GM23338 (cell line): ENCODE measurements around the gene RPS21. TPM values are rescaled to one million over a fixed set of nuclear protein-coding genes. Genes with fewer than 3 reads are reported as not detected.

Experiments
- ATAC-seq: fragments of 200-7000 bp; cut with Tn5 transposase; 3 replicates; pipeline ENCODE4 v1.9.1; 2020
- DNase-seq: peaks from one replicate; pipeline ENCODE4 v3.0.0-alpha.2; 2015; ENCODE audit warnings: low spot score
- H2AFZ ChIP-seq: fragments of 200-600 bp; sonication (generic); 2 replicates; pipeline ENCODE4 v1.8.0; 2016; ENCODE audit warnings: antibody characterized with exemption, mild to moderate bottlenecking, moderate library complexity
- H3F3A ChIP-seq: fragments of 200-600 bp; sonication (generic); replicated peaks from 2 replicates; pipeline ENCODE4 v1.8.0; 2017; ENCODE audit warnings: antibody characterized with exemption, mixed run types, low read depth
- H3K27ac ChIP-seq: fragments of 200-600 bp; sonication (generic); 2 replicates; pipeline ENCODE4 v1.6.1; 2016; ENCODE audit warnings: low read depth
- H3K27me3 ChIP-seq: fragments of 200-600 bp; sonication (generic); 2 replicates; pipeline ENCODE4 v1.8.0; 2016; ENCODE audit warnings: mild to moderate bottlenecking, mixed run types, moderate library complexity; ENCODE audit not compliant: insufficient read depth
- H3K36me3 ChIP-seq: fragments of 200-600 bp; sonication (generic); 2 replicates; pipeline ENCODE4 v1.8.0; 2016; ENCODE audit warnings: mild to moderate bottlenecking; ENCODE audit not compliant: insufficient read depth
- H3K4me1 ChIP-seq: fragments of 200-600 bp; sonication (generic); 2 replicates; pipeline ENCODE4 v1.8.0; 2016; ENCODE audit warnings: mild to moderate bottlenecking, moderate library complexity; ENCODE audit not compliant: insufficient read depth
- H3K4me2 ChIP-seq: fragments of 200-600 bp; sonication (generic); 2 replicates; pipeline ENCODE4 v1.7.1; 2017; ENCODE audit warnings: mixed run types
- H3K4me3 ChIP-seq: fragments of 200-600 bp; sonication (generic); 2 replicates; pipeline ENCODE4 v1.6.1; 2016; ENCODE audit warnings: mixed run types
- H3K79me2 ChIP-seq: fragments of 200-600 bp; sonication (generic); replicated peaks from 2 replicates; pipeline ENCODE4 v1.8.0; 2017; ENCODE audit warnings: mild to moderate bottlenecking; ENCODE audit not compliant: insufficient read depth
- H3K9me2 ChIP-seq: fragments of 200-600 bp; sonication (generic); 2 replicates; pipeline ENCODE4 v1.8.0; 2017; ENCODE audit not compliant: insufficient read depth
- H4K20me1 ChIP-seq: fragments of 200-600 bp; sonication (generic); replicated peaks from 2 replicates; pipeline ENCODE4 v1.8.0; 2017; ENCODE audit warnings: mild to moderate bottlenecking; ENCODE audit not compliant: insufficient read depth
- H3K27ac Mint-ChIP-seq: 2 replicates; pipeline ENCODE4 v1.8.0; 2020; ENCODE audit warnings: inconsistent platforms, mild to moderate bottlenecking, moderate library complexity, mixed read lengths
- H3K27me3 Mint-ChIP-seq: 3 replicates; pipeline ENCODE4 v1.8.0; 2022; ENCODE audit warnings: low read depth, mild to moderate bottlenecking, moderate library complexity, mixed read lengths, inconsistent platforms; ENCODE audit not compliant: insufficient read depth, poor library complexity
- H3K36me3 Mint-ChIP-seq: 3 replicates; pipeline ENCODE4 v1.8.0; 2021; ENCODE audit warnings: low read depth, mild to moderate bottlenecking, inconsistent platforms, moderate library complexity, mixed read lengths
- H3K4me1 Mint-ChIP-seq: 3 replicates; pipeline ENCODE4 v1.8.0; 2020; ENCODE audit warnings: mild to moderate bottlenecking, inconsistent platforms, mixed read lengths
- H3K4me3 Mint-ChIP-seq: 3 replicates; pipeline ENCODE4 v1.8.0; 2021; ENCODE audit warnings: moderate library complexity, mild to moderate bottlenecking, inconsistent platforms, mixed read lengths
- H3K9me3 Mint-ChIP-seq: 3 replicates; pipeline ENCODE4 v1.8.0; 2020; ENCODE audit warnings: moderate library complexity, mild to moderate bottlenecking, inconsistent platforms, mixed read lengths
- EZH2 ChIP-seq: fragments of 200-600 bp; sonication (generic); IDR thresholded peaks from one replicate; pipeline ENCODE4 v1.8.0; 2017; ENCODE audit warnings: antibody characterized with exemption, mild to moderate bottlenecking, low read depth; ENCODE audit not compliant: unreplicated experiment
- EZH2phosphoT487 ChIP-seq: fragments of 200-600 bp; sonication (generic); IDR thresholded peaks from one replicate; pipeline ENCODE4 v1.8.1; 2018; ENCODE audit warnings: antibody characterized with exemption; ENCODE audit not compliant: unreplicated experiment
- NANOG ChIP-seq: IDR thresholded peaks from 2 replicates; pipeline ENCODE4 v1.6.1; 2016; ENCODE audit warnings: antibody characterized with exemption, borderline replicate concordance
- ZNF114 ChIP-seq: fragments of 250-450 bp; sonication (Bioruptor Pico); IDR thresholded peaks from 2 replicates; pipeline ENCODE4 v1.5.0; 2020; ENCODE audit warnings: mild to moderate bottlenecking, moderate library complexity
- ZNF331 ChIP-seq: fragments of 250-450 bp; sonication (Bioruptor Pico); IDR thresholded peaks from 2 replicates; pipeline ENCODE4 v1.5.0; 2020; ENCODE audit warnings: low read depth, mild to moderate bottlenecking, moderate library complexity
- polyA plus RNA-seq: library from polyadenylated mRNA; unstranded; fragments of >200 nt; fragmentation: Nextera tagmentation; extraction: Ambion mirVana; gene quantifications from 2 replicates; pipeline ENCODE4 v1.2.1, GENCODE V29; 2016
- total RNA-seq: library from RNA; depleted of rRNA; stranded (reverse); fragments of >200 nt; shearing (Covaris generic); gene quantifications from 2 replicates; pipeline ENCODE4 v1.2.3, GENCODE V29; 2014
- TF ChIP-seq, protein P1 (sequence below): IDR thresholded peaks from one replicate; pipeline ENCODE4 v1.6.1; 2018; ENCODE audit warnings: antibody characterized with exemption; ENCODE audit not compliant: unreplicated experiment
- TF ChIP-seq, protein P2 (sequence below), 2 experiments: fragments of 200-600 bp in 1 of 2; sonication (generic) in 1 of 2; conservative IDR thresholded peaks; 2 replicates each; pipeline versions ENCODE4 v1.5.1 to v1.6.1; 2016 to 2017; ENCODE audit warnings: antibody characterized with exemption in 2 of 2, low read depth in 2 of 2, mild to moderate bottlenecking in 2 of 2, moderate library complexity in 1 of 2
- TF ChIP-seq, protein P3 (sequence below): IDR thresholded peaks from 2 replicates; pipeline ENCODE4 v1.6.1; 2016; ENCODE audit warnings: antibody characterized with exemption

Gene RPS21
- total and polyA plus RNA-seq, 2 experiments from 2014 or later, result 759 to 2,298 TPM

DNA sequence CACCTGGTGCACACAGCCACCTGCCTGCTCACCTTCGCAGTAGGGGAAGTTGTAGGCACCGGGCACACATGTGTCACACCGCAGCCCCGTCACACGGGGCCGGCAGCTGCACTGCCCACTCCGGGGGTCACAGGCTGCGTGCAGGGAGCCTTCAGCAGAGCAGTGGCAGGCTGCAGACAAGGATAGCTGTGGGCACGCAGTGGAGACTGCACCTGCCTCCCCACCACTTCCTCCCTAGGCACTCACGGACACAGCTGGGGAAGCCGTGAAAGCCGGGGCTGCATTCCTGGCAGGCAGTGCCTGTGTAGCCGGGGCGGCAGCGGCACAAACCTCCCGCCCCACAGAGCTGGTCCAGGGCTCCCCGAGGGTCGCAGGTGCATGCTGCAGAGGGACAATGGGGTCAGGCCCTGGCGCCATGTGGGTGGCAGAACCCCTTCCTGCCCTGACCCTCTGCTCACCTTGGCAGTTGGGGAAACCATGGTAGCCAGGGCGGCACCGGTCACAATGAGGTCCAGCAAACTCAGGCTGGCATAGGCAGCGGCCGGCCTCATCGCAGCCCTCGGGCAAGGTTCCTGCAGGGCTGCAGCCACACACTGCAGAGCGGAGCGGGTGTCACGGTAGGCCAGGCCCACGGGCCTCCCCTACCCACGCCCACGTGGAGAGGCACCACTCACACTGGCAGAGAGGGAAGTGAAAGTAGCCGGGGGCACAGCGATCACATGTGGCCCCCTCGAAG, 49.2 kb upstream of the RPS21 start:
- Histone ChIP-seq H3K4me2 (no peak overlapping the region), H3K4me3 (no peak overlapping the region), H3K27me3 (no peaks in the 10 kb centered on the region), H4K20me1 (no peaks in the 10 kb centered on the region), H3K27ac (no peak overlapping the region), H3F3A (peaks cover 7% of the 10 kb centered on the region; the same call in 1 of the 2 replicates), H3K79me2 (peaks cover 12% of the 10 kb centered on the region; the same call in 1 of the 2 replicates), H3K4me1 (no peaks in the 10 kb centered on the region), H3K36me3 (peaks cover 22% of the 10 kb centered on the region), H2AFZ (no peak overlapping the region), H3K9me2 (no peaks in the 10 kb centered on the region)
- Mint-ChIP-seq H3K27ac (no peak overlapping the region), H3K4me1 (no peaks in the 10 kb centered on the region), H3K4me3 (no peak overlapping the region), H3K36me3 (peaks cover 48% of the 10 kb centered on the region), H3K27me3 (peaks cover 10% of the 10 kb centered on the region), H3K9me3 (no peaks in the 10 kb centered on the region)
- ATAC-seq (no peak), DNase-seq (no peak)
- TF ChIP-seq EZH2, result no peak
- no peak for TF ChIP-seq ZNF114 (CRISPR knock-in tag)
- no peak for TF ChIP-seq EZH2phosphoT487
- TF ChIP-seq, protein P1, sequence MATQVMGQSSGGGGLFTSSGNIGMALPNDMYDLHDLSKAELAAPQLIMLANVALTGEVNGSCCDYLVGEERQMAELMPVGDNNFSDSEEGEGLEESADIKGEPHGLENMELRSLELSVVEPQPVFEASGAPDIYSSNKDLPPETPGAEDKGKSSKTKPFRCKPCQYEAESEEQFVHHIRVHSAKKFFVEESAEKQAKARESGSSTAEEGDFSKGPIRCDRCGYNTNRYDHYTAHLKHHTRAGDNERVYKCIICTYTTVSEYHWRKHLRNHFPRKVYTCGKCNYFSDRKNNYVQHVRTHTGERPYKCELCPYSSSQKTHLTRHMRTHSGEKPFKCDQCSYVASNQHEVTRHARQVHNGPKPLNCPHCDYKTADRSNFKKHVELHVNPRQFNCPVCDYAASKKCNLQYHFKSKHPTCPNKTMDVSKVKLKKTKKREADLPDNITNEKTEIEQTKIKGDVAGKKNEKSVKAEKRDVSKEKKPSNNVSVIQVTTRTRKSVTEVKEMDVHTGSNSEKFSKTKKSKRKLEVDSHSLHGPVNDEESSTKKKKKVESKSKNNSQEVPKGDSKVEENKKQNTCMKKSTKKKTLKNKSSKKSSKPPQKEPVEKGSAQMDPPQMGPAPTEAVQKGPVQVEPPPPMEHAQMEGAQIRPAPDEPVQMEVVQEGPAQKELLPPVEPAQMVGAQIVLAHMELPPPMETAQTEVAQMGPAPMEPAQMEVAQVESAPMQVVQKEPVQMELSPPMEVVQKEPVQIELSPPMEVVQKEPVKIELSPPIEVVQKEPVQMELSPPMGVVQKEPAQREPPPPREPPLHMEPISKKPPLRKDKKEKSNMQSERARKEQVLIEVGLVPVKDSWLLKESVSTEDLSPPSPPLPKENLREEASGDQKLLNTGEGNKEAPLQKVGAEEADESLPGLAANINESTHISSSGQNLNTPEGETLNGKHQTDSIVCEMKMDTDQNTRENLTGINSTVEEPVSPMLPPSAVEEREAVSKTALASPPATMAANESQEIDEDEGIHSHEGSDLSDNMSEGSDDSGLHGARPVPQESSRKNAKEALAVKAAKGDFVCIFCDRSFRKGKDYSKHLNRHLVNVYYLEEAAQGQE, result no peak
- TF ChIP-seq, protein P2, sequence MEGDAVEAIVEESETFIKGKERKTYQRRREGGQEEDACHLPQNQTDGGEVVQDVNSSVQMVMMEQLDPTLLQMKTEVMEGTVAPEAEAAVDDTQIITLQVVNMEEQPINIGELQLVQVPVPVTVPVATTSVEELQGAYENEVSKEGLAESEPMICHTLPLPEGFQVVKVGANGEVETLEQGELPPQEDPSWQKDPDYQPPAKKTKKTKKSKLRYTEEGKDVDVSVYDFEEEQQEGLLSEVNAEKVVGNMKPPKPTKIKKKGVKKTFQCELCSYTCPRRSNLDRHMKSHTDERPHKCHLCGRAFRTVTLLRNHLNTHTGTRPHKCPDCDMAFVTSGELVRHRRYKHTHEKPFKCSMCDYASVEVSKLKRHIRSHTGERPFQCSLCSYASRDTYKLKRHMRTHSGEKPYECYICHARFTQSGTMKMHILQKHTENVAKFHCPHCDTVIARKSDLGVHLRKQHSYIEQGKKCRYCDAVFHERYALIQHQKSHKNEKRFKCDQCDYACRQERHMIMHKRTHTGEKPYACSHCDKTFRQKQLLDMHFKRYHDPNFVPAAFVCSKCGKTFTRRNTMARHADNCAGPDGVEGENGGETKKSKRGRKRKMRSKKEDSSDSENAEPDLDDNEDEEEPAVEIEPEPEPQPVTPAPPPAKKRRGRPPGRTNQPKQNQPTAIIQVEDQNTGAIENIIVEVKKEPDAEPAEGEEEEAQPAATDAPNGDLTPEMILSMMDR (conservative IDR thresholded peaks at IDR 0.05; ENCODE audit: low read depth in 2 of 2), result no peak

DNA sequence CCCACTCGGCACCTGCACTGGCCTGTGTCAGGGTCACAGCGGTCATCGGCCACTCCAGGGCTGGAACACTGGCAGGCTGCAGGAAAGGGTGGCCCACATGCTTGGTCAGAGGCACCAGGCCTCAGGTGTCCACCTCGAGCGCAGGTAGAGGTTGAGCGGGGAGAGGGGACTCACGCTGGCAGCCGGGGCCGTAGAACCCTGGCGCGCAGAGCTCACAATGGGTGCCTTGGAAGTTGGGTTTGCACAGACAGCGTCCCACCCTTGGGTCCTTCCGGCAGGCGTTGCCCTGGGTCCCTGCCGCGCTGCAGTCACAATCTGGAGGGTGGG, 48.6 kb upstream of the RPS21 start:
- no peaks in the 10 kb centered on the region; the same call in 1 of the 2 replicates for H4K20me1 ChIP-seq
- peaks cover 10% of the 10 kb centered on the region for H3K27me3 Mint-ChIP-seq
- H3K36me3 Mint-ChIP-seq, result peaks cover 53% of the 10 kb centered on the region
- no peak overlapping the region for H3K4me2 ChIP-seq
- H3K27ac ChIP-seq, result no peak overlapping the region
- peaks cover 27% of the 10 kb centered on the region for H3K36me3 ChIP-seq
- H3K27ac Mint-ChIP-seq, result no peak overlapping the region
- no peak for ATAC-seq
- no peaks in the 10 kb centered on the region for H3K27me3 ChIP-seq
- DNase-seq, result no peak
- no peaks in the 10 kb centered on the region for H3K4me1 ChIP-seq
- H3K9me2 ChIP-seq, result no peaks in the 10 kb centered on the region
- TF ChIP-seq EZH2, result no peak
- no peak for TF ChIP-seq NANOG
- TF ChIP-seq EZH2phosphoT487, result no peak
- TF ChIP-seq ZNF331 (CRISPR knock-in tag), result no peak
- TF ChIP-seq, protein P3, sequence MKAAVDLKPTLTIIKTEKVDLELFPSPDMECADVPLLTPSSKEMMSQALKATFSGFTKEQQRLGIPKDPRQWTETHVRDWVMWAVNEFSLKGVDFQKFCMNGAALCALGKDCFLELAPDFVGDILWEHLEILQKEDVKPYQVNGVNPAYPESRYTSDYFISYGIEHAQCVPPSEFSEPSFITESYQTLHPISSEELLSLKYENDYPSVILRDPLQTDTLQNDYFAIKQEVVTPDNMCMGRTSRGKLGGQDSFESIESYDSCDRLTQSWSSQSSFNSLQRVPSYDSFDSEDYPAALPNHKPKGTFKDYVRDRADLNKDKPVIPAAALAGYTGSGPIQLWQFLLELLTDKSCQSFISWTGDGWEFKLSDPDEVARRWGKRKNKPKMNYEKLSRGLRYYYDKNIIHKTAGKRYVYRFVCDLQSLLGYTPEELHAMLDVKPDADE, result no peak
- peaks cover 12% of the 10 kb centered on the region; the same call in 1 of the 2 replicates for H3K79me2 ChIP-seq
- no peak overlapping the region for H2AFZ ChIP-seq
- no peak overlapping the region for H3K4me3 ChIP-seq
- no peak overlapping the region for H3K4me3 Mint-ChIP-seq
- no peaks in the 10 kb centered on the region for H3K9me3 Mint-ChIP-seq
- H3F3A ChIP-seq, result peaks cover 12% of the 10 kb centered on the region; the same call in 1 of the 2 replicates
- H3K4me1 Mint-ChIP-seq, result no peaks in the 10 kb centered on the region
